HL-60 (cell line): Measurements from ENCODE around the gene TBCK.

Experiments
- CTCF ChIP-seq: IDR thresholded peaks from one replicate; pipeline ENCODE4 v1.5.1; 2011; ENCODE audit warnings: low read length, control low read depth, inconsistent platforms; ENCODE audit not compliant: insufficient read depth
- GABPA ChIP-seq: IDR thresholded peaks from 2 replicates; pipeline ENCODE4 v1.6.1; 2012; ENCODE audit warnings: low read depth
- POLR2AphosphoS5 ChIP-seq: IDR thresholded peaks from 2 replicates; pipeline ENCODE4 v1.6.1; 2012; ENCODE audit warnings: low read depth

GRCh38 chr4:106231931-106232330 is 84.1 kb downstream of the TBCK start:
- TF ChIP-seq POLR2AphosphoS5, result no peak
- no peak for TF ChIP-seq CTCF
- TF ChIP-seq GABPA, result no peak
